ENCODE data around the gene BRPF3. TPM values are rescaled to one million over a fixed set of nuclear protein-coding genes. Genes with fewer than 3 reads are reported as not detected.
A peak's percentile ranks its signal among the peaks of the same experiment; 100 is the strongest.

The BRPF3 gene
- total RNA-seq, 2 donors from 2014 or later, result 33.2 to 72.1 TPM

DNA sequence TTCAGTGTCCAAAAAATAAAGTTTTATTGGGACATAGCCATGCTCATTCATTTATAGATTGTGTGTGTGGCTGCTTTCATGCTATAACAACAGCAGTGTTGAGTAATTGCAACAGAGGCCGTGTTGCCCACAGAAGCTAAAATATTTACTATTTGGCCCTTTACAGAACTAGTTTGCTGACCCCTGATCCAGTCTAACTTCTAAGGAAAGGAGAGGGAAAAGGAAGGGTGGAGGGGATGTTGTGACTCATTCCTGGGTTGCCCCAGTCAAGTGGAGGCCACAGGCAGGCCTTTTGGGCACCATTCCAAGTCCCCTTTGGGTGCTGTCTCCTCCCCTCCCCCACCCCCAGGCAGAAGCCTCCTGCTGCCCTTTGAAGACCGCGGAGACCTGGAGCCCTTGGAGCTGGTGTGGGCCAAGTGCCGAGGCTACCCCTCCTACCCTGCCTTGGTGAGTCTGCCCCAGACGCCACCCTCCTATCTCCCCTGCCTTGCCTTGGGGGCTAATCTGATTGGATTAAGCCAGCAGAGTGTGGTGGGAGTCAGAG is 28.4 kb downstream of the BRPF3 start:
- Histone ChIP-seq H3K27ac (no peak overlapping the region), H3K9me3 (no peaks in the 10 kb centered on the region), H3K4me1 (replicated peaks) (no peaks in the 10 kb centered on the region), H3K27me3 (replicated peaks; ENCODE audit: insufficient read depth) (no peaks in the 10 kb centered on the region), H3K36me3 (peaks cover 5 to 13% of the 10 kb centered on the region in 2 donors), H3K4me3 (no peak overlapping the region)
- DNase-seq (ENCODE audit: low spot score), result no peak
- WGBS, result 80% methylated on average over 5 of the region's 5 CpGs
- no peak for TF ChIP-seq POLR2AphosphoS5 (IDR thresholded peaks at IDR 0.05)
- TF ChIP-seq POLR2A (IDR thresholded peaks at IDR 0.05), result no peak
- no peak for TF ChIP-seq CTCF (IDR thresholded peaks at IDR 0.05)
- intact Hi-C loops (cut with DNase I), result no loop called here

DNA sequence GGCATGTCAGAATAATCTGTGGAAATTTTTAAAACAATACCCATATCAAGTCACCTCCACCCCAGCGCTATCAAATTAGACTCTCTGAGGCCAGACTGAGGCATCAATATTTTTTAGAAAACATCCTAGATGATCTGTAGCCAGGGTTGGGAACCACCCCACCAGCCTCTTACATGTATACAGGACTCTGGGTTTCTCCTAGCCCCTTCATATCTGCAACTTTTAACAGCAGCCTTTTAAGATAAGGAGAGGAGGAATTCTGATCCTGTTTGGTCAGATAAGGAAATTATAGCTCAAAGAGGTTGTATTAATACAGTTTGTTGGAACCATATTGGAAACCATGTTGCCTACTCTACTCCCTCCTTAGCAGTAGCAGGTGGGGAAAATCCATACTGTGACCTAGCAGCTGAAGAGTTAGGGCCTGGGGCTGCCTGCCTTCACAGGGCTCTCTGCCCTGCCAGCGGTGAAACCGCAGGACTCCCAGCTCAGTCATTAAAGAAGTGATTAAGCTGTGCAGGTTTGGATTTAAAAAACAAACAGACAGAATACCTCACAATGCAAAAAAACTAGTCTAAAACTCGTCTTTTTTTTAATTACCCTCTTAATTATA is 30.0 kb downstream of the BRPF3 start:
- H3K36me3 ChIP-seq, result peaks cover 10 to 21% of the 10 kb centered on the region in 2 donors
- H3K27ac ChIP-seq, result no peak overlapping the region
- H3K9me3 ChIP-seq, result no peaks in the 10 kb centered on the region
- intact Hi-C loops (cut with DNase I), result no loop called here
- H3K4me1 ChIP-seq (replicated peaks), result no peaks in the 10 kb centered on the region
- 66% methylated on average over 4 of the region's 4 CpGs for WGBS
- no peaks in the 10 kb centered on the region for H3K27me3 ChIP-seq (replicated peaks; ENCODE audit: insufficient read depth)
- no peak for DNase-seq (ENCODE audit: low spot score)
- TF ChIP-seq POLR2AphosphoS5 (IDR thresholded peaks at IDR 0.05) (no peak), CTCF (IDR thresholded peaks at IDR 0.05) (no peak), POLR2A (IDR thresholded peaks at IDR 0.05) (no peak)
- H3K4me3 ChIP-seq, result no peak overlapping the region

DNA sequence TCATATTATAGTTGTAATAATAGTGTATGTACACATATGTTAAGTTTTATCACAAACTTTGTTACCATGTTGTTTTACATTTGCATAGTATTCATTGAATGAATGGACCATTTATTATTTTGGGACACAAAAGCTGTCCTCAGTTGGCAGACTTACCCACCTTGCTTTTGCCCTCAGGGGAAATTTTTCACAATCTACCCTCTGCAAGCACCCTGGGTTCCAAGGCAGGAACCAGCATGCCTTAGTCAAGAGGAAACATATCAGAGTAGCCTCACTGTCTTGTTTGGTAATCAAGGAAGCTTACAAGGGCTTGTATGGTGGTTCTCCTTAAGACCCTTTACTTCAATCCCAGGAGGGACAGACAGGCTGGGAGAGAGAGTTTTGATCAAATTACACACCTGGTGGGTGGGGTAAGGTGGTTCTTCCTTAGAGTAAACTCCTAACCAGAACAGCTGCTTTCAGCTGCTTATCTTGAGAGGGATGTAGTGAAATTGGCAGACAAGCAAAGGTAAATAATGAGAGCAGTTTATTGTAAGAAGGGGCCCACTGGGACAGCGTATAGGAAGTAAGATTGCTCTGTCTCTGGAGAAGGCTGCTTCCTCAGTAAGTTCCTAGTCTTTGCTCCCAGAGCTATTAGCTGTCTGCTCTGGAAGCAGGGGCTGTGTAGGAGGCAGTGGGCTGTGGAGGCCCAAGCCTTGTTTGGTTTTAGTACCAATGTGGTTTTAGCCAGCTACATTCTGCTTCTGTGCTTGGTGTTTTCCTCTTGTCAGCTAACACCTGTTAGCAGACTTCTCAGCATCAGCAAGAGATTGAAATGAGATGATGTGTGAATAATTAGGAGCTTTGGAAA is 31.1 kb downstream of the BRPF3 start:
- intact Hi-C loops (cut with DNase I), result no loop called here
- peak; percentile 46 for TF ChIP-seq POLR2AphosphoS5 (IDR thresholded peaks at IDR 0.05)
- TF ChIP-seq CTCF (IDR thresholded peaks at IDR 0.05), result no peak
- no peak for TF ChIP-seq POLR2A (IDR thresholded peaks at IDR 0.05)
- H3K27me3 ChIP-seq (replicated peaks; ENCODE audit: insufficient read depth), result no peaks in the 10 kb centered on the region
- peaks cover 10 to 21% of the 10 kb centered on the region in 2 donors for H3K36me3 ChIP-seq
- H3K4me3 ChIP-seq, result no peak overlapping the region
- 10% methylated on average over 1 of the region's 1 CpG for WGBS
- peak overlapping the region; percentile 15 to 41 for H3K27ac ChIP-seq
- DNase-seq (ENCODE audit: low spot score), result peak; percentile 52
- no peaks in the 10 kb centered on the region for H3K9me3 ChIP-seq
- no peaks in the 10 kb centered on the region for H3K4me1 ChIP-seq (replicated peaks)

DNA sequence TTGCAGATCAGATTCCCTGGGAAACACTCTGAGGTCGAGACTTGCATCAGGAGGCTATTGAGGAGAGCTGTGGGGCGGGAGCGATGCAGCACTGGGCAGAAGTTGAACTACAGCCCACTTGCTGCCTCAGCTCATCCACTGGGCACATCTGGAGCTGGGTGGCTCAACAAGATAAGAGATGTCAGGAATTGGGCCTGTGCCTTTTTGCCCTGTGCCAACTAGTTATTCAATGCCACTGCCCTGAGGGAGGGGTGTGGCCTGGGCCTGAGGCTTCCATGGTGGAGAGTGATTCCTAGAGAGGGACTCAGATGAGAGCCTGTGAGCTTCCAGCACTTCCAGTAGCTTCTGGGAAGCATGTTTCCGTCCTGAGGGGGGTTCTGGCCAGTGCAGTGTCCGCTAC is 32.7 kb downstream of the BRPF3 start:
- no peak for DNase-seq (ENCODE audit: low spot score)
- peaks cover 5 to 20% of the 10 kb centered on the region in 2 donors for H3K36me3 ChIP-seq
- intact Hi-C loops (cut with DNase I), result no loop called here
- TF ChIP-seq CTCF (IDR thresholded peaks at IDR 0.05) (no peak), POLR2A (IDR thresholded peaks at IDR 0.05) (no peak), POLR2AphosphoS5 (IDR thresholded peaks at IDR 0.05) (no peak)
- H3K27ac ChIP-seq, result no peak overlapping the region
- no peaks in the 10 kb centered on the region for H3K4me1 ChIP-seq (replicated peaks)
- no peaks in the 10 kb centered on the region for H3K27me3 ChIP-seq (replicated peaks; ENCODE audit: insufficient read depth)
- H3K4me3 ChIP-seq, result no peak overlapping the region
- H3K9me3 ChIP-seq, result no peaks in the 10 kb centered on the region
- 90% methylated on average over 5 of the region's 5 CpGs for WGBS
